Measurements from ENCODE around the gene TMEM63B. TPM values are rescaled to one million over a fixed set of nuclear protein-coding genes. Genes with fewer than 3 reads are reported as not detected.

TMEM63B gene
- total and polyA plus RNA-seq, 2 donors (not counting 1 experiment from before 2014, with no cell fraction given), result 15.4 to 19.1 TPM

DNA sequence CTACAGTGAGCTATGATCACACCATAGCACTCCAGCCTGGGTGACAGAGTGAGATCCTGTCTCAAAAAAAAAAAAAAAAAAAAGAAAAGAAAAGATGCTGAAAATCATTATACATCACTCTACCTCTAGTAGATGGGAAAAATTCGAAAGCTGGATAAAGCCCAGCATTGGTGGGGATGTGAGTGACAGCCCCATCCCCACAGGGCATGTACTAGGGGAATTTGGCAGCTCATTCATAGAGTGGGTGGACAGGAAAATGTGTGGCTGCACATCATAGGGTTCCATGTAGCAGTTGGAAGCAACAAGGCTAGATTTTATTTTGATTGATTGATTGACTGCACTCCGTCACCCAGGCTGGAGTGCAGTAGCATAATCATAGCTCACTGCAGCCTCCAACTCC, 42.1 kb upstream of the TMEM63B start:
- no peaks in the 10 kb centered on the region for H3K9me3 Mint-ChIP-seq (ENCODE audit: insufficient read depth)
- intact Hi-C loops (cut with micrococcal nuclease), result no loop called here
- no peak overlapping the region for H3K4me3 ChIP-seq (ENCODE audit: control extremely low read depth in 1 of 5, extremely low read depth in 1 of 5, insufficient read depth in 1 of 5, low read depth in 2 of 5, low read length in 4 of 5)
- H3K9ac ChIP-seq (ENCODE audit: low read length), result no peak overlapping the region
- ChIA-PET POLR2A (interaction anchor here (0.7 kb wide), 1 partner anchor 328 kb away, joined by 6 read pairs; no protein-coding TSS in a partner anchor), CTCF (interaction anchor here (0.8 to 1.8 kb wide), 4 partner anchors 10 to 423 kb away, joined by 3 to 9 read pairs (median 3); no protein-coding TSS in a partner anchor)
- H3K27me3 ChIP-seq (replicated peaks in 1 of 4; ENCODE audit: control extremely low read depth in 1 of 4, control insufficient read depth in 3 of 4, insufficient read depth in 4 of 4, low read length in 3 of 4), result no peaks in the 10 kb centered on the region
- no peaks in the 10 kb centered on the region for H3K79me2 ChIP-seq (ENCODE audit: control insufficient read depth, insufficient read depth, low read length)
- ATAC-seq (ENCODE audit: low read depth) (no peak), DNase-seq (no peak)
- no peak for TF ChIP-seq EZH2 (IDR thresholded peaks at IDR 0.05; ENCODE audit: borderline replicate concordance, insufficient read depth, low read depth, low read length, poor library complexity, severe bottlenecking)
- TF ChIP-seq, protein P1, sequence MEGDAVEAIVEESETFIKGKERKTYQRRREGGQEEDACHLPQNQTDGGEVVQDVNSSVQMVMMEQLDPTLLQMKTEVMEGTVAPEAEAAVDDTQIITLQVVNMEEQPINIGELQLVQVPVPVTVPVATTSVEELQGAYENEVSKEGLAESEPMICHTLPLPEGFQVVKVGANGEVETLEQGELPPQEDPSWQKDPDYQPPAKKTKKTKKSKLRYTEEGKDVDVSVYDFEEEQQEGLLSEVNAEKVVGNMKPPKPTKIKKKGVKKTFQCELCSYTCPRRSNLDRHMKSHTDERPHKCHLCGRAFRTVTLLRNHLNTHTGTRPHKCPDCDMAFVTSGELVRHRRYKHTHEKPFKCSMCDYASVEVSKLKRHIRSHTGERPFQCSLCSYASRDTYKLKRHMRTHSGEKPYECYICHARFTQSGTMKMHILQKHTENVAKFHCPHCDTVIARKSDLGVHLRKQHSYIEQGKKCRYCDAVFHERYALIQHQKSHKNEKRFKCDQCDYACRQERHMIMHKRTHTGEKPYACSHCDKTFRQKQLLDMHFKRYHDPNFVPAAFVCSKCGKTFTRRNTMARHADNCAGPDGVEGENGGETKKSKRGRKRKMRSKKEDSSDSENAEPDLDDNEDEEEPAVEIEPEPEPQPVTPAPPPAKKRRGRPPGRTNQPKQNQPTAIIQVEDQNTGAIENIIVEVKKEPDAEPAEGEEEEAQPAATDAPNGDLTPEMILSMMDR (IDR thresholded peaks at IDR 0.05), result no peak
- H3K4me3 Mint-ChIP-seq, result no peak overlapping the region
- no peak overlapping the region for H3K27ac Mint-ChIP-seq
- WGBS (ENCODE audit: insufficient coverage), result no CpG with 5 or more reads among the region's 2 CpGs
- H3K27ac ChIP-seq (ENCODE audit: low read length in 2 of 2), result no peak overlapping the region
- no peak overlapping the region for H2AFZ ChIP-seq (ENCODE audit: insufficient read depth, low read depth, low read length, poor library complexity, severe bottlenecking)
- H3K36me3 ChIP-seq (replicated peaks in 1 of 2; ENCODE audit: control extremely low read depth in 1 of 2, control insufficient read depth in 1 of 2, extremely low read depth in 1 of 2, insufficient read depth in 2 of 2, low read length in 1 of 2), result no peaks in the 10 kb centered on the region
- H3K4me1 ChIP-seq (ENCODE audit: control insufficient read depth in 2 of 2, insufficient read depth in 2 of 2, low read length in 2 of 2), result no peaks in the 10 kb centered on the region
- H4K20me1 ChIP-seq (ENCODE audit: control insufficient read depth, insufficient read depth, low read length, poor library complexity, severe bottlenecking), result no peaks in the 10 kb centered on the region
- H3K27me3 Mint-ChIP-seq, result no peaks in the 10 kb centered on the region
- no peak overlapping the region for H3K4me2 ChIP-seq (replicated peaks; ENCODE audit: low read depth, low read length, poor library complexity, severe bottlenecking)
- H3K4me1 Mint-ChIP-seq, result no peaks in the 10 kb centered on the region
- no peaks in the 10 kb centered on the region for H3K9me3 ChIP-seq (ENCODE audit: control extremely low read depth in 1 of 3, control insufficient read depth in 2 of 3, insufficient read depth in 1 of 3, low read length in 2 of 3)

DNA sequence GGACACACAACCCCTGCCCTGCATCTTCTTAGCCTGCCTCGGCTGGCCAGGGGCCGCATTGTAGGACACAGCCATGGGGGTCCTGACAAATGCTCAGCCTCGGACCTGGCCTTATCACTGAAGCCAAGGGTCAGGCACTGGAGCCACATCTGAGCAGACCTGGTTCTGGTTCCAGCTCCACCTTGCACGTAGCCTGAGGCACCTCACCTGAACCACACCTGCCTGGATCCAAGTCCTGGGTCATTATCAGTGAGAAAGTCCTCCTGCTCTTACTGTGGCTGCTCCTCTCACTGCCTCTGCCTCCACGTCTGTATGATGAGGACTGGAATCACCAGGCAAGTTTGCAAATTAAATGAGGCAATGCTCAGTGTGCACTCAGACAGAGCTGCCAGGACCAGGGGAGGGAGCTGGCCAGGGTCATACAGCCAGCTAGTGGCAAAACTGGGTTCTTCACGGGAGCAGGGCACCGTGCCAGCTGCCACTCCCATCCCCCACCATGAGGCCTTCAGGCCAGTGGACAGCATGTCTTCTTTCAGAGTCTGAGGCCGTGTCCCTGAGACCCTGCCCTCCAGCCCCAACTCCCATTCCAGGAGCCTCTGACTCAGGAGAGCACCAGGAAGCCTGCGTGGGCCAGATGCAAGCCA, 40.3 kb upstream of the TMEM63B start:
- H3K4me1 ChIP-seq (ENCODE audit: control insufficient read depth in 2 of 2, insufficient read depth in 2 of 2, low read length in 2 of 2), result no peaks in the 10 kb centered on the region
- CTCF ChIA-PET, result interaction anchor here (0.9 to 1.2 kb wide), 2 partner anchors 10 to 64 kb away, joined by 3 to 4 read pairs; no protein-coding TSS in a partner anchor
- WGBS (ENCODE audit: insufficient coverage), result 82% methylated on average over 8 of the region's 9 CpGs
- intact Hi-C loops (cut with micrococcal nuclease), result no loop called here
- no peaks in the 10 kb centered on the region for H4K20me1 ChIP-seq (ENCODE audit: control insufficient read depth, insufficient read depth, low read length, poor library complexity, severe bottlenecking)
- no peak overlapping the region for H3K9ac ChIP-seq (ENCODE audit: low read length)
- H3K27me3 ChIP-seq (replicated peaks in 1 of 4; ENCODE audit: control extremely low read depth in 1 of 4, control insufficient read depth in 3 of 4, insufficient read depth in 4 of 4, low read length in 3 of 4), result no peaks in the 10 kb centered on the region
- POLR2A ChIA-PET, result no interaction called here
- no peak overlapping the region for H3K4me3 ChIP-seq (ENCODE audit: control extremely low read depth in 1 of 5, extremely low read depth in 1 of 5, insufficient read depth in 1 of 5, low read depth in 2 of 5, low read length in 4 of 5)
- H3K36me3 ChIP-seq (replicated peaks in 1 of 2; ENCODE audit: control extremely low read depth in 1 of 2, control insufficient read depth in 1 of 2, extremely low read depth in 1 of 2, insufficient read depth in 2 of 2, low read length in 1 of 2), result no peaks in the 10 kb centered on the region
- Mint-ChIP-seq H3K4me1 (no peaks in the 10 kb centered on the region), H3K4me3 (no peak overlapping the region), H3K27ac (no peak overlapping the region), H3K9me3 (ENCODE audit: insufficient read depth) (no peaks in the 10 kb centered on the region), H3K27me3 (no peaks in the 10 kb centered on the region)
- no peak for TF ChIP-seq EZH2 (IDR thresholded peaks at IDR 0.05; ENCODE audit: borderline replicate concordance, insufficient read depth, low read depth, low read length, poor library complexity, severe bottlenecking)
- TF ChIP-seq, protein P1 (IDR thresholded peaks at IDR 0.05), result no peak
- H3K4me2 ChIP-seq (replicated peaks; ENCODE audit: low read depth, low read length, poor library complexity, severe bottlenecking), result no peak overlapping the region
- no peaks in the 10 kb centered on the region for H3K79me2 ChIP-seq (ENCODE audit: control insufficient read depth, insufficient read depth, low read length)
- H3K27ac ChIP-seq (ENCODE audit: low read length in 2 of 2), result no peak overlapping the region
- no peaks in the 10 kb centered on the region for H3K9me3 ChIP-seq (ENCODE audit: control extremely low read depth in 1 of 3, control insufficient read depth in 2 of 3, insufficient read depth in 1 of 3, low read length in 2 of 3)
- DNase-seq (no peak), ATAC-seq (ENCODE audit: low read depth) (no peak)
- H2AFZ ChIP-seq (ENCODE audit: insufficient read depth, low read depth, low read length, poor library complexity, severe bottlenecking), result no peak overlapping the region
